Esophagus muscularis mucosa (tissue), 4 donors: ENCODE measurements around the gene CARS1.

Source experiments
- CTCF ChIP-seq, 3 experiments: fragments of 200-600 bp in 2 of 3; fragments of 450-650 bp in 1 of 3; sonication (generic) in 2 of 3; IDR thresholded peaks; one replicate each; pipeline ENCODE4 v1.5.1; 2017 to 2019; ENCODE audit warnings: antibody characterized with exemption in 3 of 3, mild to moderate bottlenecking in 2 of 3, moderate library complexity in 1 of 3
- EP300 ChIP-seq: sonication (generic); formaldehyde crosslinking; IDR thresholded peaks from one replicate; pipeline ENCODE4 v1.6.1; 2017; ENCODE audit warnings: antibody characterized with exemption
- POLR2A ChIP-seq: fragments of 450-650 bp; IDR thresholded peaks from one replicate; pipeline ENCODE4 v1.6.1; 2017; ENCODE audit warnings: antibody characterized with exemption, moderate library complexity, mild to moderate bottlenecking, low read depth
- POLR2AphosphoS5 ChIP-seq, 2 donors: sonication (generic); formaldehyde crosslinking; IDR thresholded peaks; one replicate each; pipeline ENCODE4 v1.6.1; 2017; ENCODE audit warnings: antibody characterized with exemption in 2 of 2

DNA sequence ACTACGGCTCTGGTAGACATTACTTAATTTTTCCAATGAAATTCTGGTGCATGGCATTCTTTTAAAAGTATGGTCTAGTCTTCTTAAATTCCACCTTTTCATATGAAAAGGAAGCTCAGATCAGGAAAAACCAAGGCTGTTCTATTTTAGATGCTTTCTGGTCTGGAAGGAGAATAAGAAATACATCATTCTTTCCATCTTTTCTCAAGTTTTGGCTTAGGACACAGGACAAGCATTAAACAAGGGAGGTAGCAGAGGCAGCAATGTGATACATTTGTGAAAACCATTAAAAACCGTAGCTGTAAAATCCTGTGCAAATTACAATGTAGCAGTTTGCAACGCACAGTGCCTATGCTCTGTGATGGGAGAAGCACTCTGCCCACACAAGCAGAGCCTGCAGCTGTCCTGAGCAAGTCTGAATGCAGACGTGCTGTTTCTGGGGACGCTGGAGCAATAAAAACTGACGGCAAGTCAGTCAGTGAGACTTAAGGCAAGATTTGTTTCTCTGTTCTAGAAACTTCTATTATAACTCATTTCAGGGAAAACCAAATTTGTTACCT lies 88.8 kb downstream of the CARS1 start:
- TF ChIP-seq POLR2A = no peak
- no peak for TF ChIP-seq CTCF (IDR thresholded peaks at IDR 0.05)
- no peak for TF ChIP-seq EP300
- no peak for TF ChIP-seq POLR2AphosphoS5 (IDR thresholded peaks at IDR 0.05)
